K562 (cell line): Measurements from ENCODE around the gene KLF5. TPM values are rescaled to one million over a fixed set of nuclear protein-coding genes. Genes with fewer than 3 reads are reported as not detected.

ENCODE experiments used
- ATAC-seq: fragments of 200-7000 bp; cut with Tn5 transposase; 3 replicates; pipeline ENCODE4 v1.9.1; 2020; ENCODE audit warnings: moderate library complexity
- BruUV-seq: library from RNA; stranded (reverse); fragments of 400-500 nt; replicated peaks from 2 replicates; lab custom pipeline; 2021; lab: Mats Ljungman, UMichigan
- CTCF ChIA-PET: fragments of 300-600 bp; formaldehyde crosslinking; extraction: SDS; loops from one replicate; lab custom pipeline; 2021; ENCODE audit warnings: low intra/inter-chr PET ratio; lab: Yijun Ruan, JAX
- POLR2A ChIA-PET: fragments of 300-600, 350-650 bp; sonication (Branson Sonifier 250); formaldehyde crosslinking; extraction: SDS; loops from one replicate; lab custom pipeline; 2021; ENCODE audit warnings: antibody characterized with exemption, inconsistent platforms; lab: Yijun Ruan, JAX
- DNase-seq, 4 experiments: peaks; one replicate each; pipeline versions ENCODE4 v3.0.0 to v3.0.0-alpha.2; 2011 to 2018; ENCODE audit warnings: low spot score in 3 of 4, mixed read lengths in 3 of 4; ENCODE audit errors: extremely low read depth in 1 of 4
- FAIRE-seq: peaks from 2 replicates; lab custom pipeline; 2011; peaks lifted over from hg19 to GRCh38; lab: Jason Lieb, UNC
- H2AFZ ChIP-seq: 2 replicates; pipeline ENCODE4 v1.6.0; 2011; ENCODE audit warnings: low read depth, low read length, control low read depth, inconsistent platforms
- H3K27ac ChIP-seq: fragments of 200-600 bp; 3 replicates; pipeline ENCODE4 v1.8.0; 2011; ENCODE audit warnings: low read depth, mild to moderate bottlenecking, control low read depth, inconsistent platforms, low read length, moderate library complexity, mixed read lengths; ENCODE audit errors: extremely low read depth
- H3K27me3 ChIP-seq, 2 experiments: fragments of 300-600 bp in 1 of 2; 2 replicates in 1 of 2; 3 replicates in 1 of 2; pipeline versions ENCODE4 v1.6.0 to v1.8.0; 2011; ENCODE audit warnings: inconsistent platforms in 2 of 2, low read length in 2 of 2, mild to moderate bottlenecking in 1 of 2, mixed read lengths in 1 of 2, moderate library complexity in 1 of 2; ENCODE audit not compliant: control insufficient read depth in 2 of 2, insufficient read depth in 2 of 2
- H3K36me3 ChIP-seq: fragments of 300-600 bp; 3 replicates; pipeline ENCODE4 v1.8.0; 2011; ENCODE audit warnings: mild to moderate bottlenecking, low read length, inconsistent platforms; ENCODE audit not compliant: control insufficient read depth, insufficient read depth
- H3K4me1 ChIP-seq, 2 experiments: fragments of 200-600 bp in 1 of 2; replicated peaks in 1 of 2; 2 replicates in 1 of 2; 3 replicates in 1 of 2; pipeline versions ENCODE4 v1.5.1 to v1.8.0; 2011; ENCODE audit warnings: inconsistent platforms in 2 of 2, low read length in 2 of 2, mild to moderate bottlenecking in 1 of 2, mixed read lengths in 1 of 2, moderate library complexity in 1 of 2; ENCODE audit not compliant: control insufficient read depth in 2 of 2, insufficient read depth in 2 of 2
- H3K4me2 ChIP-seq: 2 replicates; pipeline ENCODE4 v1.6.1; 2011; ENCODE audit warnings: low read length, control low read depth, inconsistent platforms, mixed read lengths; ENCODE audit not compliant: insufficient read depth
- H3K4me3 ChIP-seq: fragments of 200-600 bp; sonication (generic), shearing (Covaris generic); 2 replicates; pipeline ENCODE4 v1.5.1; 2016; ENCODE audit warnings: control low read depth, inconsistent platforms
- H3K79me2 ChIP-seq: fragments of 200-600 bp; 3 replicates; pipeline ENCODE4 v1.8.0; 2011; ENCODE audit warnings: low read length, inconsistent platforms; ENCODE audit not compliant: control insufficient read depth, insufficient read depth
- H3K9ac ChIP-seq, 2 experiments: 2 replicates each; pipeline versions ENCODE4 v1.6.0 to v1.6.1; 2011; ENCODE audit warnings: low read depth in 2 of 2, low read length in 2 of 2, control low read depth in 1 of 2, inconsistent platforms in 1 of 2, mild to moderate bottlenecking in 1 of 2, mixed read lengths in 1 of 2; ENCODE audit not compliant: insufficient read depth in 1 of 2
- H3K9me1 ChIP-seq: one replicate; pipeline ENCODE4 v1.6.0; 2011; ENCODE audit warnings: inconsistent platforms, mild to moderate bottlenecking, low read length, moderate library complexity; ENCODE audit not compliant: control insufficient read depth, insufficient read depth
- H3K9me3 ChIP-seq: replicated peaks from 2 replicates; pipeline ENCODE4 v1.5.1; 2011; ENCODE audit warnings: low read depth, low read length, inconsistent platforms; ENCODE audit not compliant: control insufficient read depth, insufficient read depth
- H4K20me1 ChIP-seq: replicated peaks from 2 replicates; pipeline ENCODE4 v1.6.1; 2011; ENCODE audit warnings: low read length, inconsistent platforms, mixed read lengths; ENCODE audit not compliant: control insufficient read depth, insufficient read depth
- CSDE1 ChIP-seq, 2 experiments: fragments of 450-650 bp; IDR thresholded peaks; 2 replicates each; pipeline ENCODE4 v1.6.1; 2016; ENCODE audit warnings: mild to moderate bottlenecking in 1 of 2
- MGA ChIP-seq: fragments of 450-650 bp; IDR thresholded peaks from 2 replicates; pipeline ENCODE4 v1.6.1; 2016; ENCODE audit warnings: mild to moderate bottlenecking, moderate library complexity
- NRF1 ChIP-seq, 2 experiments: fragments of 450-650 bp; IDR thresholded peaks in 1 of 2; conservative IDR thresholded peaks in 1 of 2; 2 replicates each; pipeline ENCODE4 v1.6.1; 2014; ENCODE audit warnings: mild to moderate bottlenecking in 2 of 2
- PCBP1 ChIP-seq: fragments of 200-400 bp; formaldehyde crosslinking; IDR thresholded peaks from 2 replicates; pipeline ENCODE4 v1.6.1; 2018; ENCODE audit warnings: mild to moderate bottlenecking, low read depth, low read length; ENCODE audit not compliant: poor library complexity, severe bottlenecking
- RFX7 ChIP-seq: fragments of 250-450 bp; sonication (Bioruptor Pico); IDR thresholded peaks from 2 replicates; pipeline ENCODE4 v1.5.1; 2021; ENCODE audit warnings: mild to moderate bottlenecking
- WGBS: fragments of 100-300 bp; shearing (Covaris generic); methylation state at CpG from one replicate; pipeline ENCODE4 v1.1.6; 2016; ENCODE audit warnings: low coverage, mixed read lengths; ENCODE audit not compliant: insufficient coverage; ENCODE audit errors: missing lambda C conversion rate; 5-methylcytosine and 5-hydroxymethylcytosine counted together
- in situ Hi-C: fragments of 300-500 bp; cut with MboI; formaldehyde crosslinking; loops from 4 replicates; pipeline ENCODE4 v1.15.0; 2018; ENCODE audit warnings: inconsistent platforms, mixed read lengths
- intact Hi-C: fragments of 100-400 bp; cut with micrococcal nuclease; formaldehyde crosslinking; loops from 2 replicates; pipeline ENCODE4 v1.14.2; 2022
- polyA plus RNA-seq, 8 experiments: library from polyadenylated mRNA; depleted of rRNA in 4 of 8; stranded (reverse) in 5 of 8; unstranded in 3 of 8; fragments of >200 nt; fragmentation: Nextera tagmentation in 2 of 8; fragmentation: Illumina TruSeq in 1 of 8; extraction: Ambion mirVana in 2 of 8; extraction: Trizol in 1 of 8; gene quantifications; 2 replicates each; pipeline versions ENCODE4 v1.2.1 to v1.2.3, GENCODE V29; 2011 to 2014; ENCODE audit warnings: inconsistent platforms in 1 of 8, missing spikeins in 1 of 8
- total RNA-seq, 7 experiments: library from RNA; depleted of rRNA in 6 of 7; stranded (reverse); fragments of >200 nt in 6 of 7; fragmentation: Illumina TruSeq in 2 of 7; extraction: Trizol in 2 of 7; gene quantifications; 2 replicates each; pipeline versions ENCODE4 v1.2.1 to v1.2.3, GENCODE V29; 2011 to 2021; ENCODE audit warnings: low replicate concordance in 1 of 7

KLF5 gene
- total and polyA plus RNA-seq, 9 of the 15 experiments (the other 6 are each of a cell fraction or from before 2014, with no cell fraction given), result 0.17 to 1.0 (median 0.36) TPM

- H3K36me3 ChIP-seq, result no peaks in the 10 kb centered on the region
- H3K9me3 ChIP-seq, result no peaks in the 10 kb centered on the region
- POLR2A ChIA-PET, result interaction anchor here (0.6 kb wide), 1 partner anchor 50 kb away, joined by 3 read pairs; no protein-coding TSS in a partner anchor
- in situ Hi-C loops (no loop called here), intact Hi-C loops (no loop called here)
- BruUV-seq, result no TSS peak
- H3K4me1 ChIP-seq, result no peaks in the 10 kb centered on the region
- no peak for DNase-seq
- no peaks in the 10 kb centered on the region for H4K20me1 ChIP-seq
- TF ChIP-seq PCBP1 (no peak), NRF1 (conservative IDR thresholded peaks at IDR 0.05 in 1 of 2, IDR thresholded peaks at IDR 0.05 in 1 of 2) (no peak), RFX7 (CRISPR knock-in tag) (no peak), MGA (no peak), CSDE1 (IDR thresholded peaks at IDR 0.05) (no peak)
- TF ChIP-seq, all 486 proteins: peak for 0
- H3K9ac ChIP-seq, result no peak overlapping the region
- H2AFZ ChIP-seq, result no peak overlapping the region
- H3K4me3 ChIP-seq, result no peak overlapping the region
- H3K9me1 ChIP-seq, result no peaks in the 10 kb centered on the region
- CTCF ChIA-PET, result interaction anchor here (0.7 kb wide), 1 partner anchor 634 kb away, joined by 3 read pairs; no protein-coding TSS in a partner anchor
- ATAC-seq, result no peak
- 42% methylated on average over 2 of the region's 2 CpGs for WGBS
- FAIRE-seq, result no peak
- H3K27ac ChIP-seq, result no peak overlapping the region
- peaks cover 0 to 6% of the 10 kb centered on the region in 2 experiments; a peak in 1 of 5 replicates for H3K27me3 ChIP-seq
- H3K79me2 ChIP-seq, result no peaks in the 10 kb centered on the region
- no peak overlapping the region for H3K4me2 ChIP-seq
Observed at GRCh38 chr13:73035660-73036059, 23.1 kb upstream of the KLF5 start.
